DLD1 (cell line): Measurements from ENCODE around the gene ABCB8.

Experiments used
- in situ Hi-C: cut with HindIII; loops from 2 replicates; pipeline ENCODE4 v1.10.0; 2017; ENCODE audit warnings: low sequenced_read_pairs

Gene ABCB8

GRCh38 chr7:151028131-151028947 lies at the start of gene ABCB8:
Gene ABCB8 (plus strand): TSS chr7:151028450. CDS start chr7:151028516, 66 bp downstream.
- in situ Hi-C loops: no loop called here

- in situ Hi-C loops: no loop called here
Observed at GRCh38 chr7:150979713-150980390, 48.4 kb upstream of the ABCB8 start.

GRCh38 chr7:150980663-150981062 lies 47.6 kb upstream of the ABCB8 start:
- in situ Hi-C loops: no loop called here

- in situ Hi-C loops: no loop called here
Observed at GRCh38 chr7:150981644-150982043, 46.6 kb upstream of the ABCB8 start.

- in situ Hi-C loops: no loop called here
Observed at GRCh38 chr7:150982351-150982750, 45.9 kb upstream of the ABCB8 start.

GRCh38 chr7:150983893-150984368 lies 44.3 kb upstream of the ABCB8 start:
- in situ Hi-C loops: no loop called here

GRCh38 chr7:150986099-150986512 lies 42.1 kb upstream of the ABCB8 start:
- in situ Hi-C loops: no loop called here

GRCh38 chr7:150986556-150986955 lies 41.7 kb upstream of the ABCB8 start:
- in situ Hi-C loops: no loop called here

GRCh38 chr7:150988230-150989226 lies 39.7 kb upstream of the ABCB8 start:
- in situ Hi-C loops: no loop called here

- in situ Hi-C loops: no loop called here
Observed at GRCh38 chr7:150989456-150989855, 38.8 kb upstream of the ABCB8 start.

GRCh38 chr7:150990416-150991186 lies 37.6 kb upstream of the ABCB8 start, which contains the start of gene NOS3:
Gene NOS3 (plus strand): TSS chr7:150991017. CDS start chr7:150993804, 2,787 bp downstream.
- in situ Hi-C loops: no loop called here

GRCh38 chr7:150992051-150992640 lies 36.1 kb upstream of the ABCB8 start:
- in situ Hi-C loops: no loop called here

GRCh38 chr7:150992833-150993302 lies 35.4 kb upstream of the ABCB8 start:
- in situ Hi-C loops: no loop called here

- in situ Hi-C loops: no loop called here
Observed at GRCh38 chr7:150993511-150993910, 34.7 kb upstream of the ABCB8 start.

- in situ Hi-C loops: no loop called here
Observed at GRCh38 chr7:150994141-150994837, 34.0 kb upstream of the ABCB8 start.

GRCh38 chr7:150994838-150995510 lies 33.3 kb upstream of the ABCB8 start:
- in situ Hi-C loops: no loop called here

- in situ Hi-C loops: no loop called here
Observed at GRCh38 chr7:150996376-150997074, 31.7 kb upstream of the ABCB8 start.

GRCh38 chr7:150997075-150997511 lies 31.2 kb upstream of the ABCB8 start:
- in situ Hi-C loops: no loop called here
